Sigmoid colon (tissue), 3 donors: ENCODE measurements around the gene VDR.

Experiments used
- CTCF ChIP-seq, 4 experiments: fragments of 450-650 bp in 3 of 4; fragments of 200-600 bp in 1 of 4; IDR thresholded peaks; one replicate each; pipeline ENCODE4 v1.5.1; 2016 to 2019; ENCODE audit warnings: antibody characterized with exemption in 4 of 4, mild to moderate bottlenecking in 3 of 4, moderate library complexity in 2 of 4
- POLR2A ChIP-seq, 2 donors: fragments of 450-650 bp; IDR thresholded peaks; one replicate each; pipeline ENCODE4 v1.6.1; 2016; ENCODE audit warnings: antibody characterized with exemption in 2 of 2, mild to moderate bottlenecking in 2 of 2, moderate library complexity in 2 of 2

DNA sequence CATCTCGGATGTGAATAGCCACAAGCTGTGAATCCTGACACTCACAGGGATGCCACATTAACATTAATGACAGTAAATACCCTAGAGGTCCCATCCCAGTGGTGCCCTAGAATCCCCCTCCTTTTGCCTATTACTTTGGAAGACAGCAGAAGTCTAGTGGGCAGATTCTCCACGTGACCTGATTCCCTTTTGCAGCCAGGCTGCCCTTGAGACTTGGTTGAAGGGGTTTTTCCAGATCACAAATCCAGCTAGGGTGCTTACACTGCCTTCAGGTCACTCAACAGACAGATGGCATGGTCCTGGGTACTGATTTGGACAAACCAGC is 93.8 kb downstream of the VDR start:
- TF ChIP-seq CTCF (IDR thresholded peaks at IDR 0.05) (no peak), POLR2A (IDR thresholded peaks at IDR 0.05) (no peak)
